CD4-positive, alpha-beta T cell treated with Interleukin-4 for 4 hours (primary cell): ENCODE data around the gene CTNND2.

ENCODE experiments used
- DNase-seq: peaks from one replicate; pipeline ENCODE4 v3.0.0-alpha.2; 2020

The CTNND2 gene

DNA sequence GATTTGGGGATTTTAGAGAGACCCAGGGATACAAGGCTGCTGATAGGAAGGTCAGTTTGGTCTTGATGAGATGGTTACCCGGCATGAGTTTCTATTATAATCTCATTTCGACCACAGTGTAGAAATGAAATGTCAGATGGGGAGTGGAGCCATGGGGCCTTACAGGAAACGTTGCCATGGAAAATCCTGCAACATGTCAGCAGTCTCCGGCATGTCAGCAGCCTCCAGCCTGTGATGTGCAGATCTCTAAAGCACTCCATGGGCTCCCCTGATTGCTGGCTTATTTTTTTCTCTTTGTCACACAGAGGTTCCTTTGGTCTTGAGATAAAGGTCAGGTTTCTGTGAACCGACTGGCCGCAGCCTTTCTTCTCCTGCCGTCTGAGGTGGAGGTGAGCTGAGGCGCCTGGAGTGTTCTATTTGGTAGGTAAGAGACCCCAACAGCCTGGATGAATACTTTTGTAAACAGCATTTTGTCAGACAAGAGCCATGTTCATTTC, 934.5 kb downstream of the CTNND2 start:
- no peak for DNase-seq

- no peak for DNase-seq
Observed at GRCh38 chr5:10964806-10965205, 939.4 kb downstream of the CTNND2 start.

GRCh38 chr5:10958728-10959127, 945.5 kb downstream of the CTNND2 start:
- DNase-seq: no peak

- DNase-seq: no peak
Observed at GRCh38 chr5:10949856-10950630, 954.2 kb downstream of the CTNND2 start.

GRCh38 chr5:10946050-10946449, 958.2 kb downstream of the CTNND2 start:
- DNase-seq: no peak

GRCh38 chr5:10941900-10942299, 962.3 kb downstream of the CTNND2 start:
- DNase-seq: no peak

GRCh38 chr5:10936081-10936855, 968.0 kb downstream of the CTNND2 start:
- DNase-seq: no peak

- DNase-seq: no peak
Observed at GRCh38 chr5:10935536-10935935, 968.7 kb downstream of the CTNND2 start.

DNA sequence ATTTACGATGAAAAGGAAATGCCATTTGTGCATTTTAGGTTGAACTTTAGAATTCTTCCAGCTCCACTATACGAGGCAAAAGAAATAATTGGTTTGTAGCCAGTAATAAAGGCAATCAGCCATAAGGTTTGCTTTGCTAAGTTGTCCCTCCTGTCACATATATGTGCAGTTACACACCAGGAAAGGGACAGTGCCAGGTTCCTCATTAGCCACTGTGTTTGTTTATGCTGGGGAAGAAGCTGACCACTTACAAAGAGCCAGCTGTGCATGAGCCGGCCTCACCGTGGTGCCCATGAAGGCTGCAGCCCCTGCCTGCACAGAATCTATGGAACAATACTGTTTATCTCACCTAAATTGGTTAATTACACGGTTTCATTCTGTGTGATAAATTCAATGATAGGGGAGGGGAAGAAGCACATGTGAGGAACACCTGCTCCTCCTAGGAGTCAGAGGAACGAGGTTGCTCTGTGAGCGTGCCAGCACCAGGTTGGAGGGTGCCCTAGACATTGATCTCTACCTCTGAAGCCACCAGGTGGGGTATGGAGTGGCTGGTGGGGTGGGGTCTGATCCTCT, 969.4 kb downstream of the CTNND2 start:
- no peak for DNase-seq

DNA sequence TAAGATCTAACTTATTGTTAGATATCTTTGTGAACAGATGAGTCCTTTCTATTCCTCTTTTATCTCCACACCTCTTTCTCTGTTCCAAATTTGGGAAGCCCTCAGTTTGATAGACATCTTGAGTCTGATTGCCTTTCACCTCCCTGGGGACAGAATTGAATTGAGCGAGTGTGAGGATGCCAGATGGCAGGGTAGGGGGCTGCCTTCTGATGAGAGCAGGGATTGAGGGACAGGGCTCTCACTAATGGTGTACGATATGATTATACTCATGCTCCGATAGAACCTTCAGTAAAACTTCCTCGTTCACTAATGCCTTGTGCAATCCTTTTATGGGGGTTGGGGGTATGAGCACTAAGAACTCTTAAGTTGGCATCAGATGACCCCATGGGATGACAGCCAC, 971.1 kb downstream of the CTNND2 start:
- no peak for DNase-seq

DNA sequence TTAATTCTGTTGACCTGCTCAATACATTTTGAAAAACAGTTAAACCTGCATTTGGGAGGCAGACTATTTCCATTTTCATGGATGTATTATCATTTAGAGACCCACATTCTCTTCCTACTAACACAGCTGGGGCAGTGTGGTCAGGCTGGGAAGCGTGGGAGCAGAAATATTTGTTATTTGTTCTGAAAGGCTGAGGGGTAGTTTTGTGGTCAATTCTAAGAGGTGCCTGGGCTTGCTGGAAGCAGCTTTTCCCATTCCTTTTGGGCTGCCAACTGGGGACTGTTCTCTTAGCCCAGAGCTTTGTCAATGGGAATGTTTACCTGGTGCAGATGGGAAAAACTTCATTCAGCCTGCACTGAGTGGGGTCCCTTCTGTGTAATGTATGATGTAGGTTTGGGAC, 971.8 kb downstream of the CTNND2 start:
- DNase-seq: no peak

GRCh38 chr5:10927608-10928007, 976.6 kb downstream of the CTNND2 start:
- DNase-seq: no peak

GRCh38 chr5:10923310-10923709, 980.9 kb downstream of the CTNND2 start:
- DNase-seq: no peak
